GM12864 (cell line): ENCODE results near the gene ROS1.

Source experiments
- DNase-seq: peaks from one replicate; pipeline ENCODE4 v3.0.0-alpha.2; 2011; ENCODE audit warnings: low read depth
- H3K4me3 ChIP-seq: 2 replicates; pipeline ENCODE4 v1.5.1; 2011; ENCODE audit warnings: mild to moderate bottlenecking, low read depth, low read length, control low read depth
- TF ChIP-seq, protein P1 (sequence below): IDR thresholded peaks from 2 replicates; pipeline ENCODE4 v1.5.1; 2011; ENCODE audit warnings: low read depth, mild to moderate bottlenecking, moderate library complexity, low read length, control low read depth, inconsistent platforms; ENCODE audit errors: missing control alignments

Gene ROS1

DNA sequence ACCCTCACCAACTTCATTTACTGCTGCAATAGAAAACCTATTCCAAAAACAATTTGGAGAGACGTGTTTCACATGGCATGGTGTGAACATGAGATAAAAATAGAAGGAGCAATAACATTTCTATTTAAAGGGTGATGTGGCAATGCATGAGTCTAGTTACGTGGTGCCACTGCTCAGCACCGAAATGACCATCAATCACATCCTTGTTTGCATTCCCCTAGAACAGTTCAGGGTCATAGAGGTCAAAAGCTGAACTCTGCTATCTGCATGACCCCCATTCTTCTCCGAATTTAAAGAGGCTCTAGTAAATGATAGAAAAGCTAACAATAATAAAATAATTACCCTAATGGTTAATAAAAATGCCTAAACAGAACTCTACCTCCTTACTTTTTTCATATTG is 29.5 kb downstream of the ROS1 start:
- DNase-seq = no peak
- no peak overlapping the region for H3K4me3 ChIP-seq
- TF ChIP-seq, protein P1, sequence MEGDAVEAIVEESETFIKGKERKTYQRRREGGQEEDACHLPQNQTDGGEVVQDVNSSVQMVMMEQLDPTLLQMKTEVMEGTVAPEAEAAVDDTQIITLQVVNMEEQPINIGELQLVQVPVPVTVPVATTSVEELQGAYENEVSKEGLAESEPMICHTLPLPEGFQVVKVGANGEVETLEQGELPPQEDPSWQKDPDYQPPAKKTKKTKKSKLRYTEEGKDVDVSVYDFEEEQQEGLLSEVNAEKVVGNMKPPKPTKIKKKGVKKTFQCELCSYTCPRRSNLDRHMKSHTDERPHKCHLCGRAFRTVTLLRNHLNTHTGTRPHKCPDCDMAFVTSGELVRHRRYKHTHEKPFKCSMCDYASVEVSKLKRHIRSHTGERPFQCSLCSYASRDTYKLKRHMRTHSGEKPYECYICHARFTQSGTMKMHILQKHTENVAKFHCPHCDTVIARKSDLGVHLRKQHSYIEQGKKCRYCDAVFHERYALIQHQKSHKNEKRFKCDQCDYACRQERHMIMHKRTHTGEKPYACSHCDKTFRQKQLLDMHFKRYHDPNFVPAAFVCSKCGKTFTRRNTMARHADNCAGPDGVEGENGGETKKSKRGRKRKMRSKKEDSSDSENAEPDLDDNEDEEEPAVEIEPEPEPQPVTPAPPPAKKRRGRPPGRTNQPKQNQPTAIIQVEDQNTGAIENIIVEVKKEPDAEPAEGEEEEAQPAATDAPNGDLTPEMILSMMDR = no peak

DNA sequence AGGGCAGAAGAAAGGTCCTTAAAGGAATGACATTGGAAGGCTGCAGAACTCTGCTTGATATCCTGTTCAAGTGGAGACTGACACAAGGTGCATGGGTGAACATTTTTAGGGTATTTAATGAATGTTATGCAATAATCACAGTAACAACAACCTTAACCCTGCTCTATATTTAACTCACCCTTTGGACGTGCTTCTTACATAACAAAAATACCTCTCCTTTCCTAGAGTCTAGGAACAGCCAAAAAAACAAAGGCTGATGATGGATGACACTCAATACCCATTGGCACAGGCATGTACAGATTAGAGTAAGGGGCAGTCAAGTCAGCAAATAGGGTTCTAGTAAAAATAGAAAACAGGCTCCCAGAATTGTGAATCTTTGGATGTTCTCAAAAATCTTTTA is 30.6 kb downstream of the ROS1 start:
- H3K4me3 ChIP-seq = no peak overlapping the region
- DNase-seq = no peak
- TF ChIP-seq, protein P1 = no peak

DNA sequence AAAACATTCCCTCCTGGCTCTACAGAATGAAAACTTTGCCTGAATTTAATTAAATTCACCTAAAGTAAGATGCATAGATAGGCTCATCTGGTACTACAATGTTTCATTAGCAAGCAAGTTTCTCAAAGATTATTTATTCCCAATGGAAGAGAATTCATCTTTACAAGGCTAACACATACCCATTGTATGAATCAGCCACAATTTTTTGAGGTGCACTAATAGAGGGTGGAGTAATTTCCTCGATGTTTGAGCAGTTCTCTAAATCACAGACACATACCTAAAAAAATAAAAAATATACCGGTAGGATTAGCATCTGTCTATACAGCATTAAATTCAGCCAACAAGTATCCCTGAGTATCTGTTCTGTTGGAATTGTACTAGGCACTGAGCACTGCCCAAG is 32.7 kb downstream of the ROS1 start:
- H3K4me3 ChIP-seq = no peak overlapping the region
- TF ChIP-seq, protein P1 = no peak
- no peak for DNase-seq

DNA sequence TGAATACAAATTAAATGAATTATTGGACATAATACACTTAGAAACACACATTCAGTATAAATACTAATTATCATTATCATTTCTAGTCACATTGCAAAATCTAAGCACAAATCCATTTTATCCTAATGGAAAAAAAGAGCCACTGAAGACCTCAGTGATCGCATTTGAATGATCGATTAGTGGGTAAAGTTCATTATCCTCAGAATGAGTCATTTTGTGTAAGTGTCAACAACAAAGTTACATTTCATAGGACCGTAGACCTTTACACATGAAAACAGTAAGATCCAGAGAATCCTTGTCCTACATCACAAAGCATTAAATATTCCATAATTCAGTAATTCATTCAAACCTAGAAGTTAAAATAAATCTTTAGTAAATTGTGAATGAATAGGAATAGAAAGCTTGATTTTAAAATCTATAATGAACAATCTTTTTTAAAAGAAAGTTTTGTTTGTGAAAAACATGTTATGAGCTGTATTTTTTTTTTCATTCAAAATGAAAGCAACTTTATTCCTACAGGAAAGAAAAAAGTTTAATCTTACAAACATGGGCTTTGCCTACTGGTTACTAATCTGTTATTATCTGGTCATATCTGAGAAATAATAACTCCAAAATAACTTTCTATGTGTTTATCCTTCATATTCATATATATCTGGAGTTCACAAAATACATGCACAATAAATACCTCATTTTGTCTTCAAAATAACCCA is 33.7 kb downstream of the ROS1 start:
- no peak for DNase-seq
- TF ChIP-seq, protein P1 = no peak
- no peak overlapping the region for H3K4me3 ChIP-seq

DNA sequence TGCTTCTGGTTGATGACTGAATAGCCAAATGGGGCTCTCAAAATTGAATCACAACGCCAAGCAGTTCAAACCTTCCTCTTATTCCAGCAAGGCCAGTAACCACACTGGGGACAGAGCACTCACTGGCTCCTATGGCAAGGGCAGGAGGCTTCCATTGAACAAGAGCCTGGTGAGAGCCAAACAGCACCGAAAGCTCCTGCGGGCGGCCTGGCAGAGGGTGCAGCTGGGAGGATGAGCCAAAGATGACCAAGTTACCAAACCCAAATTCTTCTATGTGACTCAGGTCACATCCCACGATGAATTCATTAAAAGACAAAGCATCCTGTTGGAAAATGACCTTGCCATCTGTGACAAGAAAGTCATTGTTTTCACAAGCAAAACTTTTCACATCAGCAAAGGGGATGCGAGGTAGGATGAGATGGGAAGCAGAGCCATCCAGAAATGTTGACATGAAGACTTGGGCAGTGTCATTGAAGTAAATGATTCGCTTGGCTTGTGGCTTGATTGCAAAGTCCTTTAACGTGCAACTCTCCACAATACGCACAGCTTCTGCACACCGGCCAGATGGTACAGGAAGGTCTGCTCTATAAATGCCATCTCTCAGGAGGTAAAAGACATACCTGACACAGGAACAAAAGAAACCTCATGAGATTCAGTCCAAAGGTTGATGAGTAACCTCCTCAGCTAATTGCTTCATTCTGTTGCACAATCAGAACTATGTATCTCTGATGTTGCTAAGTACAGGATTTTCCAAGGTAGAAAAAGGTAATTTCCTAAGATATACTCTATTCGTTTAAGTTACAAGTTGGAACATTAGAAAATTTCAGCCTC is 36.3 kb downstream of the ROS1 start:
- no peak for DNase-seq
- TF ChIP-seq, protein P1 = no peak
- H3K4me3 ChIP-seq = no peak overlapping the region

DNA sequence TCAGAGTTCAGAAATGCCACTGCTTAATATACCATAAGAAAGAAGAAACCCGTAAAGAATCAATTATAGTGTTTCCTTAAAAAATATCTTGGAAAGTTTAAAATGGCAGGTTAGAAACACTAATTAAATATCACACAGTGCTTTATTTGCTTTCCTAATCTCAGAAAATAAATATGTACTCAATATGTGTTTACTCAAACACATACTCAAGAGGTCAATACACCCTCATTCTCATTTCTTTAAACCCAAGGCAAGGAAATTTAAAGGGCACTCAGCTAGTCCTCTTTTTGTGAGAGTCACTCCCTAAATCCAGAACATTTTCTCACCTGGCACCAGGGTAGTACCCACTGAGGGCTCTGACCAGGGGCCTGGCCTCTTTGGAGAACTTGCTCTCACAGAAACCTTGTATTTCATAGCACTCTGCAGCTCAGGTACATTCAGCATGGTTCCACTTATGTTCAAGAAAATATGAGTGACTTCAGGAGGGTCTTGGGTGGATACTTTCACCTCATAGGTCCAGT is 38.2 kb downstream of the ROS1 start:
- TF ChIP-seq, protein P1 = no peak
- no peak overlapping the region for H3K4me3 ChIP-seq
- DNase-seq = no peak
